Airway epithelial cell (primary cell): Measurements from ENCODE around the gene SRSF7. TPM values are rescaled to one million over a fixed set of nuclear protein-coding genes. Genes with fewer than 3 reads are reported as not detected.

ENCODE experiments used
- total RNA-seq: library from RNA; depleted of rRNA; stranded (reverse); fragments of >200 nt; gene quantifications from 2 replicates; pipeline ENCODE4 v1.2.3, GENCODE V29; 2015

Gene SRSF7
- total RNA-seq = 113 and 133 TPM in 2 replicates

DNA sequence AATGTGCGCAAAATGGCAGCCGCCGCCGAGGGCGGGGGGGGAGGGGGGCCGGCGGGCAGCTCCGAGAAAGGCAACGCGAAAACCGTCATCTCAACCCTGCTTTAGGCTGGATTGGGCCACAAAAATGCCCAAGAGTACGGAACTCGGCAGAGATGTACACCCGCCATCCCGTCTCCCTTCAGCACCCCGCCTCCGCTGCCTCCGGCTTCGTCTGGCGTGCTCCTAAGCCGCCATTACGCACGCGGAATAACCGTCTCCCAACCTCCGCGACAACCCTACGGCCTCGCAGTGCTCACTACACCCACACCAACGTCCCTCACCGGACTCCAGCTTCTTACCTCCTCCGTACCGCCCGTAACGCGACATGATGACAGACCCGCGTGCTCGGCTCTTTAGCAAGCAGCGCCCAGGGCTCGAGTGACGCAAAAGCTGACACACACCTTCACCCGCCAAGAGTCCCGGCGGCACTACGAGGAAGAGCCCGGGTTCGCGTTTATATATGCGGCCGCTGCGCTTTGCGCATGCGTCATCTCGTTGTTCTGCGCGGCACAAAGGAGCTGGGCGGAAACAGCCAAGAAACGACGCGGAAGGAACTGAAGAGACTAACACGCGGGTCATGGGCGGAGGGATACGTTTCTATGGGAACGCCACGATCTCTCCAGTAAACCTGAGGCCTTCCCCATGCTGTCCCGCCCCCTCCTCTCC lies at the start of gene SRSF7:
SRSF7 (minus strand) TSS at position 471 of the 705 bp plus-strand sequence; CDS start at position 366, 105 bp downstream.

Other genes starting within 250 kb of the SRSF7 start
- gene HNRNPLL, start 148.4 kb downstream of the SRSF7 start, total RNA-seq = 14.7 and 23.1 TPM in 2 replicates
- 4.5 and 8.6 TPM in 2 replicates for gene GALM, start 85.2 kb downstream of the SRSF7 start, total RNA-seq
- 6.2 and 12.4 TPM in 2 replicates for gene GEMIN6, start 26.8 kb upstream of the SRSF7 start, total RNA-seq
- gene DHX57, start 124.6 kb upstream of the SRSF7 start, total RNA-seq = 11.8 and 14.9 TPM in 2 replicates
- 11.8 and 17.9 TPM in 2 replicates for gene MORN2, start 124.6 kb upstream of the SRSF7 start, total RNA-seq
- 0.14 and 0.33 TPM in 2 replicates for gene ARHGEF33, start 138.5 kb upstream of the SRSF7 start, total RNA-seq